LNCAP (cell line): ENCODE results near the gene MORC1.

Source experiments
- CTCF ChIP-seq: fragments of 450-650 bp; IDR thresholded peaks from 2 replicates; pipeline ENCODE4 v1.5.1; 2017; ENCODE audit warnings: mild to moderate bottlenecking

Gene MORC1

GRCh38 chr3:109143646-109144045 is 25.7 kb upstream of the MORC1 start:
- no peak for TF ChIP-seq CTCF

GRCh38 chr3:109140318-109140717 is 22.4 kb upstream of the MORC1 start:
- no peak for TF ChIP-seq CTCF

- TF ChIP-seq CTCF = no peak
Measured at GRCh38 chr3:109137761-109138160, 19.8 kb upstream of the MORC1 start.

DNA sequence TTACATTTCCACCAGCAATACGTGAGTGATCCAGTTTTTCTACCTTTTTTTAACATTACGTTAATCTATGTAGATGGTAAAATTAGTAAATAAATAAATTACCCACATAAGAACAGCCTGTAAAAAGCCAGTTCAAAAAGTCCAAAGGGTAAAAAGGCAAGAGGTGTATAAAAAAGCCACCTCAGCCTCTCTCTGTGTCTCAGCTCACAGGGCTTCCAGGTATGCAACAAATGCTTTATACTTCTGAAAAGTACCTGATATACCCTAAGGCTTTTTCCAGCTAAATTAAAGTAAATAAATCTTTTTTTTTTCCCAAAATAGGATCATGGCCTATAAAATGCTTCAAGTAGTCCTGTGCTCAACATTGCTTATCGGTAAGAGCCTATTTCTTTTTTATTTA is 18.6 kb upstream of the MORC1 start, which contains the start of gene C3orf85:
Gene C3orf85 (plus strand): TSS at position 197 of the 400 bp plus-strand sequence. CDS start 129 bp downstream, at position 326.
- TF ChIP-seq CTCF = no peak

DNA sequence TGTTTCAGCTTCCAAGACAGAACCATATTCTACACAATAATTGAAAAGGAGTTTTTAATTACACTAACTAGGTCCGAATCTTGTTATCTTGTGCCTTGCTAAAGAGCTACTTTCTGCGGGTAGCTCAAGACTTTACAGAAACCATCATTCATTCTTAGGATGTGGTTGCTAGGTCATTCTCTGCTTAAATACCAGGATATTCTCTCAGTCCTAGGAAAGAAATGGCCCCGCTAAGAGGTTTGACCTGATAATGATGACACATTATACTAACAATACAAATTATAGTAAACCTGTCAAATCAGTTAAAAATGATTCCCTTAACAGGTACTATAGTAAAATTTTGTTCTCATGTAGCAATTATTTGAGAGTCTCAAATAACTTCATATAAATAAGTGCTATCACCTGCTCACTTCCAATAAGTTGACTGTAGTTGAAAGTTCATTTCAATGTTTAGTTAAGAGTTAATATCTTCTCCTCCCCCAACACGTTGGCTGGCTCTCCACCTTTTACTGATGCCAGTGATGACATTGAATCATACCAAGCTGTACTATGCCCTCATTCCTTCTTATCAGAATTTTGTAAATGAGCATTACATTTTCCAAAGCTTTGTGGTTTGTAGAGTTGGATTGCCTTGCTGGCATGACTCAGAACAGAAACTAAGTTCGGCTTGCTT is 15.0 kb upstream of the MORC1 start:
- TF ChIP-seq CTCF = no peak

DNA sequence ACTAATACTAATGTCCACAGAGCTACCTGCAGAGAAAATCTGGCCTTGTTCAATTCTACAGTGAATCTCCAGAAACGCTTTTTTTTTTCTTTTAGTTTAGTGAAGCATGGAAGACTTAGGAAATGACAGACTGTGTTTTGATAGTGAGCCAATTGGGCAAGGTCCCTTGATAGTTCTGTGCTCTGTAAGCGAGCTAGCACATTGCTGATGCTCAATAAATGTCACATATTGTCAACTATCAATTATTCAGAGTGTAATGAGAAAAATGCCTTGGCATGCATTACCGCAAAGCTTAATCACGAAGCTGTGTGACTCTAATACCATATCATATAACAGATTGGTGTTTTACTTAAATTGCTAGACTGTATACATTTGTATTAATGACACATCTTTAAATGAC is 13.3 kb upstream of the MORC1 start:
- no peak for TF ChIP-seq CTCF

- TF ChIP-seq CTCF = no peak
Measured at GRCh38 chr3:109127553-109127952, 9.6 kb upstream of the MORC1 start.

DNA sequence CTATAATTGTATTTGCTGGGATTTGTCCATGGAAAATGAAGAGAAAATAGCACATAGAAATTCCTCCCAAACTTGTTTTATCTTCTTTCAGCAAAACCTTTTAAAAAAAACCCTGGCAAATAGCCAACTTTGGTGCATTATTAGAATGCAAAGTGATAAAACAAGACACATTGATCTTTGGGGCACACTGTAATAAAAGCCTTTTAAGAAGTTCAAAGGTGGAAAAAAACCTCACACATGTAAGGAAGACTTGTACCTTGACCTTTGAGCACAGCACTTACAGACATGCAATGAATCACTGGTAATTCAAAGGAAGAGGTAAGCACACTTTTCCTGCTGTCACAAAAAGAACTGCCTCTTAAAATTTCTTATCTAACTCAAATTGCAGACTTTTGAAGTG is 8.0 kb upstream of the MORC1 start:
- no peak for TF ChIP-seq CTCF
